Mesothelial cell of epicardium (in vitro differentiated cells): ENCODE measurements around the gene HECW1. TPM values are rescaled to one million over a fixed set of nuclear protein-coding genes. Genes with fewer than 3 reads are reported as not detected.

Source experiments
- DNase-seq, 2 experiments: peaks; one replicate each; pipeline ENCODE4 v3.0.0; 2021; ENCODE audit warnings: low spot score in 2 of 2; ENCODE audit not compliant: unreplicated experiment in 2 of 2
- H3K27ac Mint-ChIP-seq: 2 replicates; pipeline ENCODE4 v1.8.0; 2021; ENCODE audit warnings: mixed read lengths
- H3K27me3 Mint-ChIP-seq: 2 replicates; pipeline ENCODE4 v1.8.0; 2021; ENCODE audit warnings: low read depth, mixed read lengths
- H3K36me3 Mint-ChIP-seq: 2 replicates; pipeline ENCODE4 v1.8.0; 2021; ENCODE audit warnings: mixed read lengths
- H3K4me1 Mint-ChIP-seq: 2 replicates; pipeline ENCODE4 v1.8.0; 2021; ENCODE audit warnings: mixed read lengths
- H3K4me3 Mint-ChIP-seq: 2 replicates; pipeline ENCODE4 v1.8.0; 2021; ENCODE audit warnings: mild to moderate bottlenecking, moderate library complexity, mixed read lengths
- H3K9me3 Mint-ChIP-seq: 2 replicates; pipeline ENCODE4 v1.8.0; 2021; ENCODE audit warnings: mixed read lengths
- total RNA-seq: library from RNA; stranded (reverse); gene quantifications from 3 replicates; pipeline ENCODE4 v1.2.1, GENCODE V29; 2021
- TF ChIP-seq, protein P1 (sequence below): fragments of 200-600 bp; sonication (generic); IDR thresholded peaks from one replicate; pipeline ENCODE4 v1.5.0; 2021; ENCODE audit warnings: antibody characterized with exemption; ENCODE audit not compliant: unreplicated experiment

The HECW1 gene
- total RNA-seq, 1 donor from 2014 or later, result 1.4 TPM

DNA sequence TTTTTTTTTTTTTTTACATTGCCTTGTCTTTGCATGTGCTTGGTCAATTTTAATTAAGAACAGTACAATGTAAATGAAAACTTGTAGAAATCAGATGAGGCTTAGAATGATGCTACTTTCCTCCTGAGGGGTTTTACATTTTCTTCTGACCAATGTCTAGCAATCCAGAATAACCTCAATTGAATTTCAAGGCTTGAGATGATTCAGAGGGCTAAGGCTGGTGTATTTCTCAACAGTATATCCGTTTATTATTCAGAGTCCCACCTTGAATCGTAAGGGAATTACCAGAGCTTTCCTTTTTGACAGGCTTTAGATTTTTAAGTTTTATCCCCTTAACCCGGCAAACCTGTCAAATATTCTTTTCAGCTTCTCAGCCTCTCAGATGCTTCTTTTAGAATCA lies 239.2 kb downstream of the HECW1 start:
- DNase-seq, result no peak
- no peaks in the 10 kb centered on the region for H3K4me1 Mint-ChIP-seq
- H3K4me3 Mint-ChIP-seq, result no peak overlapping the region
- TF ChIP-seq, protein P1, sequence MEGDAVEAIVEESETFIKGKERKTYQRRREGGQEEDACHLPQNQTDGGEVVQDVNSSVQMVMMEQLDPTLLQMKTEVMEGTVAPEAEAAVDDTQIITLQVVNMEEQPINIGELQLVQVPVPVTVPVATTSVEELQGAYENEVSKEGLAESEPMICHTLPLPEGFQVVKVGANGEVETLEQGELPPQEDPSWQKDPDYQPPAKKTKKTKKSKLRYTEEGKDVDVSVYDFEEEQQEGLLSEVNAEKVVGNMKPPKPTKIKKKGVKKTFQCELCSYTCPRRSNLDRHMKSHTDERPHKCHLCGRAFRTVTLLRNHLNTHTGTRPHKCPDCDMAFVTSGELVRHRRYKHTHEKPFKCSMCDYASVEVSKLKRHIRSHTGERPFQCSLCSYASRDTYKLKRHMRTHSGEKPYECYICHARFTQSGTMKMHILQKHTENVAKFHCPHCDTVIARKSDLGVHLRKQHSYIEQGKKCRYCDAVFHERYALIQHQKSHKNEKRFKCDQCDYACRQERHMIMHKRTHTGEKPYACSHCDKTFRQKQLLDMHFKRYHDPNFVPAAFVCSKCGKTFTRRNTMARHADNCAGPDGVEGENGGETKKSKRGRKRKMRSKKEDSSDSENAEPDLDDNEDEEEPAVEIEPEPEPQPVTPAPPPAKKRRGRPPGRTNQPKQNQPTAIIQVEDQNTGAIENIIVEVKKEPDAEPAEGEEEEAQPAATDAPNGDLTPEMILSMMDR, result no peak
- H3K9me3 Mint-ChIP-seq, result peaks cover 66% of the 10 kb centered on the region
- no peaks in the 10 kb centered on the region for H3K27me3 Mint-ChIP-seq
- peaks cover 15% of the 10 kb centered on the region for H3K36me3 Mint-ChIP-seq
- H3K27ac Mint-ChIP-seq, result no peak overlapping the region

DNA sequence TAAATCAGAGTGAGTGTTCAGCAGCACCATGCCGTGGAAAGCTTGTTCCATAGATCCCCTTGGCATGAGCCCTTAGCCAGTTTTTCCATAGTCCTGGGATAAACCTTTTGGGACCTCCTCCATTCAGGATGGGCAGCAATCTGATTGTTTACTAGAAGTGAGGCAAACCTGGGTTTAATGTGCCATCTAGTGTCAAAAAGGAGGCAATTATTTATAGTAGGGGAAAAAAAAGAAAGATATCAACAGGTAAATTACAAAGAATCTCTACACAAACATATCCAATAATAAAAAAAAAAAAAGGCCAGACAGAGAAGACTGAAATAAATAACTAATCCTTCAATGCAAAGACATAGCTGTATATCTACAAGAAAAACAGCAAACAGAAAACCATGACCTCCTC lies 241.5 kb downstream of the HECW1 start:
- no peak for DNase-seq
- H3K27me3 Mint-ChIP-seq, result no peaks in the 10 kb centered on the region
- H3K4me1 Mint-ChIP-seq, result no peaks in the 10 kb centered on the region
- peaks cover 15% of the 10 kb centered on the region for H3K36me3 Mint-ChIP-seq
- H3K27ac Mint-ChIP-seq, result no peak overlapping the region
- H3K9me3 Mint-ChIP-seq, result peaks cover 49% of the 10 kb centered on the region
- TF ChIP-seq, protein P1, result no peak
- no peak overlapping the region for H3K4me3 Mint-ChIP-seq

DNA sequence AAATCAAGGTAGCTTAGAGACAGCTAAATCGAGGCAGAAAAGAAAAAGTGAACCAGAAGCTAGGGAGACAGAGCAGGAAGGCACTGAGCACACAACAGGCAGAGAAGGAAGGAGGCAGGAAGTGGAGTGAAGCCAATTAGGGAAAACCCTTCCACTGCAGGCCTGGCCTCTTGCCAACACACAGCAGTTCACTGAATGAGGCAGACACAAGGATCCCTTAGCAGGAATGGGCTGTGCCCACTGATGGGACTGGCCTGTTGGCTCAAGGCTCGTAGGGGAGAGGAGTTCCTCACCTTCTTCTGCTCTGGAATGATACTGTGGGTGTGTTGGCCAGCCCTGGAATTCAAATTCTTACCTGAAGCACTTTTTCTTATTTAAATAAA lies 250.2 kb downstream of the HECW1 start:
- peaks cover 3% of the 10 kb centered on the region for H3K27me3 Mint-ChIP-seq
- TF ChIP-seq, protein P1, result no peak
- peak overlapping the region; percentile 57 for H3K27ac Mint-ChIP-seq
- no peaks in the 10 kb centered on the region for H3K9me3 Mint-ChIP-seq
- H3K4me3 Mint-ChIP-seq, result no peak overlapping the region
- H3K4me1 Mint-ChIP-seq, result peaks cover 19% of the 10 kb centered on the region
- DNase-seq, result peak; percentile 65 to 73
- H3K36me3 Mint-ChIP-seq, result no peaks in the 10 kb centered on the region

DNA sequence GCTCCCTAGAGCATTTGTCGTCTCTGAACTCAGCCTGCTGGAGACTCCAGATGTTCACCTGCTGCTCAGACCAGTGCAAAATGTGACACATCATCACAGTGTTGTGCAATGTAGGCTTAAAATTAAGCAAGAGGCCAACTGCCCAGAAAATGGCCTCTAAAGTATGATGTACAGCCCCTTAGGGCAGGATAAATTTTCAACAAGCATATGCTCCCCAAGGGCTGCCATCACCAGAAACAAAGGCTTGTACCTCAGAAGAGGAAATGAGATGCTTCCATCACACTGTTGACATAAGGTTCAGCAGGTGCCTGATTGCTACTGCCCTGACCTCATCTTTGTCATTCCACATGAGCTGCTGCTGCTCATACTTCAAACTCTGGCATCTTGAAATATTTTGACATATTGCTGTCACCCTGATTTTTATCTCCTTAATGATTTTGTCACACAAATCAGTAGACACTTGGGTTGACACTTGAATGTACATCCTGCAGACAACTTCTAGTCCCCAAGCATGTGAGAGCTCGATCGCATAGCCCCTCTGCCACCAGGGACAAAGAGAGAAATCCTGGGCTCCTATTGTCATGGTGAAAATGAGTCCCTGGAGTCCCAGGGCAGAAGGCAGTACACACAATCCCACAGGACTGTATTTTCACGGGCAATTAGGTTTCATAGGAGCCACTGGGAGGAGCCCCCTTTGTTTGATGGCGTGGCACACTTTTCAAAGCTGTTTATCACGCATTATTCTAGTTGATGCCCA lies 250.8 kb downstream of the HECW1 start:
- Mint-ChIP-seq H3K4me1 (peaks cover 22% of the 10 kb centered on the region), H3K4me3 (no peak overlapping the region), H3K27ac (peak overlapping the region; percentile 57), H3K36me3 (no peaks in the 10 kb centered on the region), H3K27me3 (peaks cover 7% of the 10 kb centered on the region), H3K9me3 (no peaks in the 10 kb centered on the region)
- DNase-seq, result no peak
- TF ChIP-seq, protein P1, result no peak

DNA sequence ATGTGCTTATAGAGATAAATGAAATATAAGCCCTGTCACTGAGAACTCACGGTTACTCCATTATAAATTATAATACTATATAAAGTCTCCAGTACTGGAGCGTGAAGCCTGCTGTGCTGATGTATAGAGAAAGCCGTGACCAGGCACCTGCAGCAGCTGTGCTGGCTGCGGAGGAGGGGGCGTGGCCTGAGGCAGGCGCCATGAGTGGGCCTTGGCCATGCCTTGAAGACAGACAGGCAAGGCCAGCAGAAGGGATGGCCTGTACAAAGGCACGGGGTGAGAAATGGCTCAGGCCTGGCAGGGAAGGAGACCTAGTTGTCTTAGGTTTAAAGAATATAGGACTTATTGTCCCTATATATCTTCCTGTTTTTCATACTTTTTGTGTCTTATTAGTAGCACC lies 251.9 kb downstream of the HECW1 start:
- Mint-ChIP-seq H3K36me3 (no peaks in the 10 kb centered on the region), H3K4me3 (no peak overlapping the region), H3K4me1 (peaks cover 22% of the 10 kb centered on the region), H3K27me3 (peaks cover 10% of the 10 kb centered on the region), H3K9me3 (no peaks in the 10 kb centered on the region), H3K27ac (no peak overlapping the region)
- DNase-seq, result no peak
- TF ChIP-seq, protein P1, result no peak
